ENCODE results near the gene ATG7.
A peak's percentile ranks its signal among the peaks of the same experiment; 100 is the strongest.
"Not testable (repeated sequence)": the region's sequence is repeated elsewhere in the genome, so short reads cannot be mapped to it uniquely, and the experiment has no call there.

ATG7 gene

GRCh38 chr3:11498646-11499045 is 226.4 kb downstream of the ATG7 start:
- no peaks in the 10 kb centered on the region for H3K27me3 ChIP-seq (ENCODE audit: control insufficient read depth in 1 of 2, insufficient read depth in 2 of 2, low read length in 2 of 2)
- H3K4me3 ChIP-seq (ENCODE audit: low read depth in 1 of 2, low read length in 2 of 2): no peak overlapping the region
- peak overlapping the region; percentile 17 for H3K27ac ChIP-seq (ENCODE audit: low read depth, low read length)
- H3K4me1 ChIP-seq (ENCODE audit: insufficient read depth, low read length): peaks cover 15% of the 10 kb centered on the region
- H3K36me3 ChIP-seq (ENCODE audit: insufficient read depth, low read length): no peaks in the 10 kb centered on the region
- no peak overlapping the region for H3K9ac ChIP-seq (ENCODE audit: low read length)
- no peaks in the 10 kb centered on the region for H3K9me3 ChIP-seq (ENCODE audit: low read length)

GRCh38 chr3:11499144-11499543 is 226.9 kb downstream of the ATG7 start:
- no peak overlapping the region for H3K4me3 ChIP-seq (ENCODE audit: low read depth in 1 of 2, low read length in 2 of 2)
- peaks cover 15% of the 10 kb centered on the region for H3K4me1 ChIP-seq (ENCODE audit: insufficient read depth, low read length)
- H3K27me3 ChIP-seq (ENCODE audit: control insufficient read depth in 1 of 2, insufficient read depth in 2 of 2, low read length in 2 of 2): no peaks in the 10 kb centered on the region
- H3K9me3 ChIP-seq (ENCODE audit: low read length): no peaks in the 10 kb centered on the region
- H3K36me3 ChIP-seq (ENCODE audit: insufficient read depth, low read length): no peaks in the 10 kb centered on the region
- H3K27ac ChIP-seq (ENCODE audit: low read depth, low read length): no peak overlapping the region
- H3K9ac ChIP-seq (ENCODE audit: low read length): no peak overlapping the region

GRCh38 chr3:11502413-11502812 is 230.2 kb downstream of the ATG7 start:
- not testable (repeated sequence) for H3K36me3 ChIP-seq (ENCODE audit: insufficient read depth, low read length); H3K27ac ChIP-seq (ENCODE audit: low read depth, low read length); H3K9me3 ChIP-seq (ENCODE audit: low read length); H3K4me3 ChIP-seq (ENCODE audit: low read depth in 1 of 2, low read length in 2 of 2); H3K27me3 ChIP-seq (ENCODE audit: control insufficient read depth in 1 of 2, insufficient read depth in 2 of 2, low read length in 2 of 2); H3K9ac ChIP-seq (ENCODE audit: low read length)
- peaks cover 15% of the 10 kb centered on the region for H3K4me1 ChIP-seq (ENCODE audit: insufficient read depth, low read length)

- H3K36me3 ChIP-seq (ENCODE audit: insufficient read depth, low read length): no peaks in the 10 kb centered on the region
- H3K4me1 ChIP-seq (ENCODE audit: insufficient read depth, low read length): peaks cover 33% of the 10 kb centered on the region
- no peak overlapping the region for H3K4me3 ChIP-seq (ENCODE audit: low read depth in 1 of 2, low read length in 2 of 2)
- H3K27me3 ChIP-seq (ENCODE audit: control insufficient read depth in 1 of 2, insufficient read depth in 2 of 2, low read length in 2 of 2): no peaks in the 10 kb centered on the region
- no peak overlapping the region for H3K9ac ChIP-seq (ENCODE audit: low read length)
- peak overlapping the region; percentile 20 for H3K27ac ChIP-seq (ENCODE audit: low read depth, low read length)
- H3K9me3 ChIP-seq (ENCODE audit: low read length): no peaks in the 10 kb centered on the region
These were observed 235.5 kb downstream of the ATG7 start for GRCh38 chr3:11507719-11508118.

DNA sequence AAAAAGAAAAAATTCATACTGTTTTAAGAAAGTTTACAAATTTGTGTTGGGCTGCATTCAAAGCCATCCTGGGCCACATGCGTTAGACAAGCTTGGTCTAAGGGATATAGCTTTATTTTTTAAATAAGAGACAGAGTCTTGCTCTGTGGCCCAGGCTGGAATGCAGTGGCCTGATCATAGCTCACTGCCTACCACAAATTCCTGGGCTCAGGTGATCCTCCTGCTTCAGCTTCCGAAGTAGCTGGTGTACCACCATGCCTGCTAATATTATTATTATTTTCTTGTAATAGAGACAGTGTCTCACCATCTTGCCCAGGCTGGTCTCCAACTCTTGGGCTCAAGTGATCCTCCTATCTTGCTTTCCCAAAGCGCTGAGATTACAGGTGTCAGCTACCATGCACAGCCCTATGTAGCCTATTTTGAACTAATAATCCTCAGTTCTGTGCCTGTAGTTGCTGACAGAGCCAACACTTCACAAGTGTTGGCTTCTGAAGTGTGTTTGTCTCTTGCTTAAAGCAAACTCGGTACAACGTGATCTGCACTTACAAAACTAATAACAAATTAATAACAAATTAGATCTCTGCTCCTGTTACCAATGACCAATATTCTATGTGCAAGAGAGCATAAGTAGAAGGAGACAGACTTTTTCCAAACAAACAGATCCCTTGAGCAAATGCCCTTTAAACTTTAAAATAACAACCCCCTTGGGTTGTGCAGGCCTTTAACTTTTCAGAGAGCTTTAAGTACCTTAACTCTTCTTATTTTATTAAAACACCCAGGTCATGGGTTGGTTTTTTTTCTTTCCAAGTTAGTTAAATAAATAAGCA is 236.4 kb downstream of the ATG7 start:
- Histone ChIP-seq H3K4me1 (ENCODE audit: insufficient read depth, low read length) (peaks cover 33% of the 10 kb centered on the region), H3K9ac (ENCODE audit: low read length) (no peak overlapping the region), H3K27ac (ENCODE audit: low read depth, low read length) (peak overlapping the region; percentile 64), H3K4me3 (ENCODE audit: low read depth in 1 of 2, low read length in 2 of 2) (no peak overlapping the region), H3K9me3 (ENCODE audit: low read length) (no peaks in the 10 kb centered on the region), H3K36me3 (ENCODE audit: insufficient read depth, low read length) (no peaks in the 10 kb centered on the region), H3K27me3 (ENCODE audit: control insufficient read depth in 1 of 2, insufficient read depth in 2 of 2, low read length in 2 of 2) (no peaks in the 10 kb centered on the region)

DNA sequence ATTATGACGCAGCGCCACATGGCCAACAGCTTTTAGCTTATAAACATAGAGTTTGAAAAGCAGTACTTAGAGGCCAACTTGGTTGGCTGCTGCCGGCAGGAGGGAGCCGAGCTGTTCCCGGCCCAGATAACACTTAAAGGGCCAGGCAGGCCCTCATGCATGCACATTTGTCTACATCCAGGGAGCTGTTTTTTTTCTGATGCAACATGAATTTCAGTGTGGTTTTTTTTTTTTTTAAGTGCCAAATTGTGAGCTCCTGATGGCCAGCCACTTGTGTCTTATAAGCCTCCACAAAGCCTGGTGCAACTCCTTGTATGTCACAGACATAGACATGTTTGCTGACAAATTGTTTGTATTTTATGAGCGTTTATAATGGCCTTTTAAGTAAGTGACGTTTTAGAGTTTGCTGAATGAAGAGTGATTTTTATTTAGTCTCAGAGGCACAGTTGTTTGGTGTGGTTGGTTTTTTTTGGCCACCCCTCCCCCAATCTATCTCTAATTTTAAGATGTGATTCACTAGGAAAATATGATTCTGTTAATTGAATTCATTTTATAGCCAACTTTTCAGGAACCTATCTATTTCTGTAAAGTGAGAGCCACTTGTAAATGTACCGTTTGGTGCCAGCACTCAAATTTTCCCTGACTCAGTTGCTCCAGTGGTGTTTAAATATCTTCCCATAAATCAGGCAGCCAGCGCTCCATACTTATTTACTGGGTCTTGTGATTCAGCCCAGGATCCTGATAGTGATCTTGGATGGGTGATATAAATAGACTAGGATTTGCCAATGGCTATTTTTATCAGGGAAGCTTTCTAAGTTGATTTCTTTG is 237.2 kb downstream of the ATG7 start:
- H3K27me3 ChIP-seq (ENCODE audit: control insufficient read depth in 1 of 2, insufficient read depth in 2 of 2, low read length in 2 of 2): no peaks in the 10 kb centered on the region

DNA sequence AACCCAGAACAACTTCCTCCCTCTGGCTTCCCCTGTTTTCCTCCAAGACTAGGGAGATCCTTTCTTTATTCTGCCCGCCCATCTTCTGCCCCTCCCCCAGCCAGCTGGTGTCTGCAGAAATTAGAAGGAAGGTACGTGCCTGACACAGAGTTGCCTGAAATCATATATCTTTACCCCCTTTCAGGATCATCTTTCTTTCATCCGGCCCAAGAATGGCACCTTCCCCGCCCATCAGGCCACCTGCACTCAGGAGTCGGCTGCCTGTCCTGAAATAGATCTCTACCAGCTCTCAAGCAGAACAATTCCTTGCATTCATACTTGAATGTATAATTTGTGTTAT is 237.8 kb downstream of the ATG7 start:
- Histone ChIP-seq H3K27ac (ENCODE audit: low read depth, low read length) (peak overlapping the region; percentile 24), H3K9me3 (ENCODE audit: low read length) (no peaks in the 10 kb centered on the region), H3K36me3 (ENCODE audit: insufficient read depth, low read length) (no peaks in the 10 kb centered on the region), H3K9ac (ENCODE audit: low read length) (no peak overlapping the region), H3K4me3 (ENCODE audit: low read depth in 1 of 2, low read length in 2 of 2) (no peak overlapping the region), H3K4me1 (ENCODE audit: insufficient read depth, low read length) (peaks cover 47% of the 10 kb centered on the region), H3K27me3 (ENCODE audit: control insufficient read depth in 1 of 2, insufficient read depth in 2 of 2, low read length in 2 of 2) (no peaks in the 10 kb centered on the region)

More for the DNA sequence above, 237.2 kb downstream of the ATG7 start:
- H3K4me3 ChIP-seq (ENCODE audit: low read depth in 1 of 2, low read length in 2 of 2): peak overlapping the region in 1 of 2 donors; percentile 9
- H3K36me3 ChIP-seq (ENCODE audit: insufficient read depth, low read length): no peaks in the 10 kb centered on the region
- H3K4me1 ChIP-seq (ENCODE audit: insufficient read depth, low read length): peaks cover 41% of the 10 kb centered on the region
- no peak overlapping the region for H3K9ac ChIP-seq (ENCODE audit: low read length)
- H3K27ac ChIP-seq (ENCODE audit: low read depth, low read length): peak overlapping the region; percentile 64
- no peaks in the 10 kb centered on the region for H3K9me3 ChIP-seq (ENCODE audit: low read length)

GRCh38 chr3:11510356-11510755 is 238.2 kb downstream of the ATG7 start:
- Histone ChIP-seq H3K36me3 (ENCODE audit: insufficient read depth, low read length) (no peaks in the 10 kb centered on the region), H3K27ac (ENCODE audit: low read depth, low read length) (peak overlapping the region; percentile 24), H3K4me1 (ENCODE audit: insufficient read depth, low read length) (peaks cover 48% of the 10 kb centered on the region), H3K9ac (ENCODE audit: low read length) (no peak overlapping the region), H3K27me3 (ENCODE audit: control insufficient read depth in 1 of 2, insufficient read depth in 2 of 2, low read length in 2 of 2) (no peaks in the 10 kb centered on the region), H3K4me3 (ENCODE audit: low read depth in 1 of 2, low read length in 2 of 2) (no peak overlapping the region), H3K9me3 (ENCODE audit: low read length) (no peaks in the 10 kb centered on the region)

DNA sequence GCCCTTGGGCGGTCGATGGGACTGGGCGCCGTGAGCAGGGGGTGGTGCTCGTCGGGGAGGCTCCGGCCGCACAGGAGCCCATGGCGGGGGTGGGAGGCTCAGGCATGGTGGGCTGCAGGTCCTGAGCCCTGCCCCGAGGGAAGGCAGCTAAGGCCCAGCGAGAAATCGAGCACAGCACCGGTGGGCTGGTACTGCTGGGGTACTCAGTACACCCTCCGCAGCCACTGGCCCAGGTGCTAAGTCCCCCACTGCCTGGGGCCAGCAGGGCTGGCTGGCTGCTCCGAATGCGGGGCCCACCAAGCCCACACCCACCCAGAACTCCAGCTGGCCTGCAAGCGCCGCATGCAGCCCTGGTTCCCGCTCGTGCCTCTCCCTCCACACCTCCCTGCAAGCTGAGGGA is 239.4 kb downstream of the ATG7 start:
- not testable (repeated sequence) for H3K9me3 ChIP-seq (ENCODE audit: low read length); H3K27me3 ChIP-seq (ENCODE audit: control insufficient read depth in 1 of 2, insufficient read depth in 2 of 2, low read length in 2 of 2); H3K9ac ChIP-seq (ENCODE audit: low read length); H3K27ac ChIP-seq (ENCODE audit: low read depth, low read length); H3K36me3 ChIP-seq (ENCODE audit: insufficient read depth, low read length); H3K4me3 ChIP-seq (ENCODE audit: low read depth in 1 of 2, low read length in 2 of 2)
- peaks cover 48% of the 10 kb centered on the region for H3K4me1 ChIP-seq (ENCODE audit: insufficient read depth, low read length)

GRCh38 chr3:11513125-11513816 is 241.1 kb downstream of the ATG7 start:
- not testable (repeated sequence) for H3K36me3 ChIP-seq (ENCODE audit: insufficient read depth, low read length); H3K27me3 ChIP-seq (ENCODE audit: control insufficient read depth in 1 of 2, insufficient read depth in 2 of 2, low read length in 2 of 2); H3K27ac ChIP-seq (ENCODE audit: low read depth, low read length); H3K4me3 ChIP-seq (ENCODE audit: low read depth in 1 of 2, low read length in 2 of 2); H3K9ac ChIP-seq (ENCODE audit: low read length); H3K9me3 ChIP-seq (ENCODE audit: low read length)
- H3K4me1 ChIP-seq (ENCODE audit: insufficient read depth, low read length): peaks cover 39% of the 10 kb centered on the region

DNA sequence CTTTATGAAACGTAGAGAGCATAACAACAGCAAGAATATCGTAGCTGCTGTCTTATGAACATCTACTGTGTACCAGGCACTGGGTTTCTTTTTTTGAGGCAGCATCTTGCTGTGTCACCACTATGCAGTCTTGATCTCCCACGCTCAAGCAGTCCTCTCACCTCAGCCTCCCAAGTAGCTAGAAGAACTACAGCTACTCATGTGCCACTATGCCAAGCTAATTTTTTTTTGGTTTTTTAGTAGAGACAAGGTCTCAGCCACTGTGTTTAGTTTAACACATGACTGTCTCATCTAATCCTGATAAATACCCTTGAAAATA is 241.6 kb downstream of the ATG7 start:
- H3K9me3 ChIP-seq (ENCODE audit: low read length): no peaks in the 10 kb centered on the region
- H3K9ac ChIP-seq (ENCODE audit: low read length): no peak overlapping the region
- H3K36me3 ChIP-seq (ENCODE audit: insufficient read depth, low read length): no peaks in the 10 kb centered on the region
- H3K4me3 ChIP-seq (ENCODE audit: low read depth in 1 of 2, low read length in 2 of 2): no peak overlapping the region
- no peaks in the 10 kb centered on the region for H3K27me3 ChIP-seq (ENCODE audit: control insufficient read depth in 1 of 2, insufficient read depth in 2 of 2, low read length in 2 of 2)
- peaks cover 34% of the 10 kb centered on the region for H3K4me1 ChIP-seq (ENCODE audit: insufficient read depth, low read length)
- H3K27ac ChIP-seq (ENCODE audit: low read depth, low read length): no peak overlapping the region
